Effector CD8-positive, alpha-beta T cell (primary cell): Measurements from ENCODE around the gene HLF.
A peak's percentile ranks its signal among the peaks of the same experiment; 100 is the strongest.

Source experiments
- DNase-seq: peaks from one replicate; lab custom pipeline; 2025; lab: John Stamatoyannopoulos, UW

HLF gene

GRCh38 chr17:55254375-55254774 is 10.4 kb upstream of the HLF start:
- DNase-seq, result no peak

GRCh38 chr17:55258578-55259135 is 6.1 kb upstream of the HLF start:
- DNase-seq, result no peak

DNA sequence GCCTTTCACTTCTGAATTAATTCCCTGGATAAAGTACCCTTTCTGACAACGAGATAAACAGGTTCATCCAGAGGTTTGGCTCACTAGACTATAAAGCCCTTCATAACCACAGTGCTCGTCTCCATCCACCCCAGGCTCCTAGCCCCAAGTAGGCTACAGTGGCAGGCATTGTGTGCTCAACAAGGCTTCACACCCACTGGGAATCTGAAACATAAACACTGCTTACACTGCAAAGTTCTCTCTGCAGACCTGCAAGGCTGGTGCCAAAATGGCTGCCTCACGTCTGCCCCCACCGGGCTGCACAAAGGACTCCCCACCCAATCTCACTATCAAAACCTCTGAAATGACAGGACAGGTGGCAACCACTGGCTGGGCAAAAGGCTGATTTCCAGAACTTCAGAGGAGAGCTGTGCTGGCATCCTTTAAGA is 5.1 kb upstream of the HLF start:
- no peak for DNase-seq

DNA sequence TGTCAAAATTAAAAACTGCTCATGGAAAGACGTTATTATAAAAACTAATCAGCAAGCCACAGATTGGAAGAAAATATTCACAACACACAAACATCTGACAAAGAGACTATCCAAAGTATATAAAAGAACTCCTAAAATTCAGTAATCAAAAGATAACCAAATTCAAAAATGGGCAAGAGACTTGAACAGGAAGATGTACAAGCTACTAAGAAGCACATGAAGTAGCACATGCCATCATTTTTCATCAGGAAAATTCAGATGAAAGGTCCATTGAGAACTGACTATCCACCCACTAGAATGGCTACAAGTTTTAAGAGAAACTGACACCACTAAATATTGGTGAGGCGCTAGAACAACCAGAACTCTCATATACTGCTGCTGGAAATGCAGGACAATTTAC is 3.4 kb upstream of the HLF start:
- DNase-seq, result no peak

GRCh38 chr17:55263569-55264277 is 1.0 kb upstream of the HLF start:
- DNase-seq, result no peak

GRCh38 chr17:55264278-55264644 is 499 bp upstream of the HLF start:
- no peak for DNase-seq

DNA sequence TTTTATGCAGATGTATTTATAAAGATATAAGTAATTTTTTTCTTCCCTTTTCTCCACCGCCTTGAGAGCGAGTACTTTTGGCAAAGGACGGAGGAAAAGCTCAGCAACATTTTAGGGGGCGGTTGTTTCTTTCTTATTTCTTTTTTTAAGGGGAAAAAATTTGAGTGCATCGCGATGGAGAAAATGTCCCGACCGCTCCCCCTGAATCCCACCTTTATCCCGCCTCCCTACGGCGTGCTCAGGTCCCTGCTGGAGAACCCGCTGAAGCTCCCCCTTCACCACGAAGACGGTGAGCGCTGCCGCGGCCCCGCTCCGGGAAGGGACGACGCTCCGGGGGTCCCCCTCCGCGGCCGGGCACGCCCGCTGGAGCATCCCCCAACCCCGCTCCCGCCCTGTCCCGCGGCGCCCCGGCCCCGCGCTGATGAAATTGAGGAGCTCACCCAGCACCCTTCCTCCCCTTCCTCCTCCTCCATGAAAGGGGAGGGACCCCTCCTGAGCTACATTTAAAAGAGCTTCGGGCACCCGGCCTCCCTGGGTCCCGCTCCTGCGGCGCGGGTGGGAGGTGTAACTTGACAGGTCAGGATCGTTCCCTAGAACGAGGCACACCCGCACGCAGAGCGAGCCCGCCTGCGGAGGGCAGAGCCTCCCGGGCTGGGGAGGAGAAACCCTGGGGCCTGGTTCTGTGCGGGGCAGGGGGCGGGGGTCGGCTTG is 706 bp downstream of the HLF start:
- peak; percentile 1 for DNase-seq

GRCh38 chr17:55266051-55266957 is 1.5 kb downstream of the HLF start:
- DNase-seq, result no peak

DNA sequence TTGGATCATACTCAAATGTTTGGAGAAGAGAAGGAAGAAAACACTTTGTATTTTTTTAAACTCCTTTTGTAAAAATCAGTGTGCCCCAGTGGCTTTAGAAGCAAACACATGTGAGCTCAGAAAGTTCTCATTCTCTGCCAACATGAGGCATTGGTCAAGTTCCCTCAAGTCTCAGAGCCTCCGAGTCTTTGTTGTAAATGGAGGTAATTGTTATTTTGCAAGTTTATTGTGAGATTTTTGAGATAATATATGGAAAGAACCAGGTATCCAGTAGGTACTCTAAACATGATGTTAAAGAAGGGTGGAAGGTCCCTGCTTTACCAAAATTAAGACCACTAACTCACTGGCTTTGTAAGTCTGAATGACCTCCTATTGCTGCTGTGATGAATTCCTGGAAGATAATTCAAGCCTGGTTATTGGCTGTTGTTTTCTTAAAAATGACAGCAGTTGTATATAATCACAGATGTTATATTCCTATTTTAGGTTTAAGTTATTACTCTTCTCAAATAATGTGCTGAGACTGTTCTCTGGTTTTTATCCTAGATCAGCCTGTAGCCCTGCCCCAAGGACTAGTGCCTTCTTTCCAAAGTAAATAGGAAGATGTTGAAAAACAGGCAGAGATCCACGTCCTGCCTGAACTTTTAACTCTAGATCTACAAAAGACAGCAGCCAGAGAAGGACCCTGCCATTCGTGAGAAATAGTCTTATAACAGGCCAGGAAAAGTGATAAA is 2.4 kb downstream of the HLF start:
- DNase-seq, result no peak

DNA sequence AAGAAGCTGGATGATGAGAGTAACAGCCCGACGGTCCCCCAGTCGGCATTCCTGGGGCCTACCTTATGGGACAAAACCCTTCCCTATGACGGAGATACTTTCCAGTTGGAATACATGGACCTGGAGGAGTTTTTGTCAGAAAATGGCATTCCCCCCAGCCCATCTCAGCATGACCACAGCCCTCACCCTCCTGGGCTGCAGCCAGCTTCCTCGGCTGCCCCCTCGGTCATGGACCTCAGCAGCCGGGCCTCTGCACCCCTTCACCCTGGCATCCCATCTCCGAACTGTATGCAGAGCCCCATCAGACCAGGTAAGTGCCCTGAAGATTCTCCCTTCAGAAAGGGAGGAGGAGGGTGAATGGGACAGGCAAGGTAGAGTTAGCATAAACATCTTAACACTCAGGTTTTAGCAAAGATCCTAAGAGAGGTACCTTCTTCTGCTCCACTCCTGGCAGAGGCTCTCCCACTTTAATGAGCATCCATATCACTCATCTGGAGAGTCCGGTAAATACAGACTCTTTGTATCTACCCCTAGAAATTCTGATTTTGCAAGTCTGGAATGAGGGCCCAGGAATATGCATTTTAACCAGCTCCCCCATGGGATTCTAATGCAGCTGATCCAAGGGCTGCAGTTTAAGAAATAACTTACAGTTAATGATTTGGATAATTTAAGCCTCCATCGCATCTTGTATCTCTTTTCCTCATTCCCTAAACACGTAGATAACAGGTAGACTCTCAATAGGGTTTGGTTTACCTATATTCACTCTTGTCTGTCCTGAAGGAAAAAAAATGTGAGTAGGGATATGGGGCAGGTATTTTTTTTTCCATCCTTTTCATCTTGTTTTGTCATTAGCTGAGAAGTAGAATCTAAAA is 3.3 kb downstream of the HLF start:
- no peak for DNase-seq

GRCh38 chr17:55268649-55269480 is 4.1 kb downstream of the HLF start:
- DNase-seq, result no peak

GRCh38 chr17:55269894-55270293 is 5.1 kb downstream of the HLF start:
- no peak for DNase-seq

GRCh38 chr17:55271223-55271571 is 6.4 kb downstream of the HLF start:
- DNase-seq, result no peak

GRCh38 chr17:55271958-55272710 is 7.4 kb downstream of the HLF start:
- DNase-seq, result no peak

DNA sequence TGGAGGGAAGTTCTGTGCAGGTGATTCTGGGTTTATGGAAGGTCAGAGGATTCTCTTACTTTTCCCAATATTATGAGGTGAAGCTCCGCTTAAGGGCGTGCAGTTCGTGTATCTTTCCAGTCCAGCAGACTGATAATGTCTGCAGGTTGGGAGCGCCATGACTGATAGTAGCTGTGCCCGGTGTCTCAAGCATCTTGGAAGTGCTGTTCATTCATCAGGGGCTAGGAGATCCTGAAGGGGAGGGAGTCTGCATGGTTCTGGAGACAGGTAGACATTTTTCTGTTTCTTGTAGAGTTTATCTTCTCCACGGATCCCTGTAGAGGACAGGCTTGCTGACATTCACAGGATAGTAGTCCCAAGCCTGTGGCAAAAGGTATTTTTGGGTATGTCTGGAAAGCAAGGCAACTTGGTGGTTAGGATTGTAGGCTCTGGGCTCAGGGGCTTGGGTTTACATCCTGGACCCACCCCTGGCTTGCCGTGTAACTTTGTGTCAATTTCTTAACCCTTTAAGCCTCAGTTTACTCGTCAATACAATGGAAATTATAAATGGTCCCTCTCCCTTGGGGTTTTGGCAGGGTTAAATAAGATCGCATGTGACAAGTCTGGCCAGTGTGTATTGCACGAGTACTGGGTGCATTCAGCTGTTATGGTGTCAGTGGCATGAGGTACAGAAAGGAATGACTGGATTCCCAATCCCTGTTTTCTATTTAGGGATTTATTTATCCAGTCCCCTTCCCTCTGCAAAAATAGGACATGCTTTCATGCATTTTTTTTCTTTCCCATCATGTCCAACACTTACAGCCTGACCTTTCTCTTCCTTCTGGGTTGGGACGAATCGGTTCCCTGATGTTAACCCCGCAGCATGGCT is 8.2 kb downstream of the HLF start:
- DNase-seq, result no peak

DNA sequence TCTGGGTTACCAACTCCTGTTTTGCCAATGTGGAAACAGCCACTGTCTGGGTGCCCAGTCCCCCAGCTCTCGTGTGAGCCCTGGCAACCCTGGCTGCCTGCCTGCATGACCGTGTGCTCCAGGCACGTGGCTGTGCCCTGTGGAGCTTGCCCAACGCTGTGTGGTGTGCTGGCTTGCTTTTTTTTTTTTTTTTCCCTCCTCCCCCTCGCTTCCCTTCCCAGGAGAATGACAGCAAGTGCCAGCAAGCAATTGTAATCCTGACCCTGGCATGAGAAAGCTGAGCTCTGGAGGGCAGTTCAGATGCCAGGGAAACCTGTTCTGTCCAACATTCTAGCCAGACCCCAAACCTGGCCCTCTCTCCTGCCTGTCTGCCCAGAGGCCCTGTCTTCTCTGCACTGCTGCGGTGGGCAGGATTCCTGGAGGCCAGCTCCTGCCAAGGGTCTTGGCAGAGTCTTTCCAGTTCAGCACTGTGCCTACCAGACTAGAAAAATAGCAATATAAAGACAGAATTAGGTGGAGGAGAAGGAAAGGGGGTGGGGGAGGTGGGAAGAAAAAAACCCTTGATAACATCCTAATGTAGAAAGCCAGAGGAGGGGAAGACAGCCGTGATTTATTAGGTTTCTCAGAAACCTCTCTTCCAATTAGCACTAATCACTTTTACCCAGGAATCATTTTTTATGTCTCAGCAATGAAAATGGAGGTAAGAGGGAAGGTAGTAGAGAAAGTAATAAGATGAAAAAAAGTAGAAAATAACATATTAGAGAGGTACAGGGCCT is 9.0 kb downstream of the HLF start:
- DNase-seq, result no peak
